Activated CD4-positive, alpha-beta T cell treated with anti-CD3 and anti-CD28 coated beads, Interleukin-2, Interleukin-6, amounts not matched to agents 100 ng/mL and 50 ng/mL, durations not matched to agents 16 hours and 8 hours (primary cell): Measurements from ENCODE around the gene ADCY4.

Experiments
- DNase-seq: peaks from one replicate; pipeline ENCODE4 v3.0.0-alpha.2; 2020

The ADCY4 gene

DNA sequence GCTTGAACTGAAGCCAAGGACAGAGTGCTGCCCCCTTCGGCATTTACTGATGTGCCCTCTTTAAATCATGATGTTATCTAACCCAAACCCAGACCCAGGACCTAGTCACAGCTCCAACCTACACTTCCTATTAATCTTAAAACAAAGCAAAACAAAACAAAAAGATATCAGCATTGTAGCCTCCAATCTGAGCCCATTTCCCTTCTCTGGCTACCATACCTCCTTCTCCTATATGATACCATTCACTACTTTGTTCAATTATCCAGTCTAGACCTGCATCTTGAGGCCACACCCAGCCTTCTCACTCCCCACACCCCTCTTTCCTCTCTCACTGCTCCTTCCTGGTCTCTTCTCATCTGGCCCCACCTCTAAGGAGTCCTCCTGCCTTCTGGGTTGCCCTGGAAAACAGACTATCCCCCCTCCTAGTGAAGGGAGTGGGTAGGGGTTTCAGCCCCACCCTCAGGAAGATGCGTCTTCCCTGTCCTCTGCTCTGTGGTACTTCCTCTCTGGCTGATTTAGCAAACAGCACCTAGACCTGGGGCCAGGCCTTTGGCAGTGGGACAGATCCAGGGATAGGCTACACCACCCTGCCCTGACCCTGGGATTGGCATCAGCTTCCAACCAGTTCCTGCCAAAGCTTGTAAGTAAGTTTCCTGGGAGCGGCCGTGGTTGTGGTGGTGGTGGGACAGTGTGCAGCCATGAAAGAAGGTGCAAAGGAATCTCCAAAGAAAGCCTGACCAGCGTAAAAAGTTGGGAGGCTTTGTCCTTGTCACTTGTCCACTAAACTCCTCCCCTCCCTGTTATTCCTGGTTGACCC lies 20.3 kb downstream of the ADCY4 start:
- no peak for DNase-seq

DNA sequence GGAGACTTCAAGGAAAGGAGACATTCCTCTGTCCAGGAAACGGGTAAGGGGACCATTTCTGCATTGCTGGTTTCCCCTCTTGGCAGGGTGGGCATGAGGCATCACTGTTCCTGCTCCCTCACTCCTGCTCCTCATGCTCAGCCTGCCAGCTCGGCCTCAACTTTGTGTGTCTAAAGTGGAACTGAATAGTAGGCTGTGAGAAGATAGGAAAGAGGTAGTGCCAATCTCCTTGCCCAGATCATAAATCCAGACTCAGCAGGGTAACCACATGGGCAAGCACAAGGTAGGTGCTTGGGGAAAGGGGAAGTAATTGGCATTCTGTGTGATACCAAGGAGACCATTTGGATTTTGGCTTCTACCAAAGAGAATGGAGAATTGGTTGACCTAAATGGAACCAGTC lies 21.0 kb downstream of the ADCY4 start:
- DNase-seq: no peak

DNA sequence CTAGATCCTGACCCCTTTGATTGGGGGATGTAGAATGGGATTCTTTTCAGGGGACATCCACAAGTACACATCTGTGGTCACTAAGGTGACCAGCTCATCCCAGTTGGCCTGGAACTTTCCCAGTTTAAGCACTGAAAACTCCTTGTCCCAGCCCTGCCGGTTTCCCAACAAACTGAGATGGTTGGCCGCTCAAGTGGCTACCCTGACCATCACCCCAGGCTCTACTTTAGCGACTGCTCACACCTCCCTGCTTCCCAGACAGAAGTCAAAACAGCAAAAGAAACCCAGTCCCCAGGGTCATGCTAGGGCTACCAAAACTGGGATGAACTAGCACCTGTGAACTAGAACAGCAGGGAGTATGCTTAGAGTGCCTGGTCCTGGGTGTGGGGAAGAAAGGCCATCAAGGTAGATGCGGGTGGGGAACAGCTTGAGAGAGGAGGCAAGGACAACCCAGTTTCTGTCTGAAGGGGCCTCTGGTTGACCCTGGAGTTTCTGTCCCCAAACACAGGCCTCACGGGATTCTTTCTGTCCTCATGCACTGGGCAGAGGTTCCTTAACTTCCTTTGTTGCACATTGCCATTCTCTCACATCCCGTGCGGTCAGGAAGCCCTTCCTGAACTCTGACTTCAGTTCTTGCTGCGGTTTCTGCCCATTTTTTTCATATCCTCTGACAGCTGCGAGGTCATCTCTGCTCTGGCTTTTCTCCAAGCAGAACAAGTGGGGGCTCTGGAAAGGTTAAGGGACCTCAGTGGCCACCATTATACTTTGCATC lies 21.9 kb downstream of the ADCY4 start:
- DNase-seq: peak; percentile 72

DNA sequence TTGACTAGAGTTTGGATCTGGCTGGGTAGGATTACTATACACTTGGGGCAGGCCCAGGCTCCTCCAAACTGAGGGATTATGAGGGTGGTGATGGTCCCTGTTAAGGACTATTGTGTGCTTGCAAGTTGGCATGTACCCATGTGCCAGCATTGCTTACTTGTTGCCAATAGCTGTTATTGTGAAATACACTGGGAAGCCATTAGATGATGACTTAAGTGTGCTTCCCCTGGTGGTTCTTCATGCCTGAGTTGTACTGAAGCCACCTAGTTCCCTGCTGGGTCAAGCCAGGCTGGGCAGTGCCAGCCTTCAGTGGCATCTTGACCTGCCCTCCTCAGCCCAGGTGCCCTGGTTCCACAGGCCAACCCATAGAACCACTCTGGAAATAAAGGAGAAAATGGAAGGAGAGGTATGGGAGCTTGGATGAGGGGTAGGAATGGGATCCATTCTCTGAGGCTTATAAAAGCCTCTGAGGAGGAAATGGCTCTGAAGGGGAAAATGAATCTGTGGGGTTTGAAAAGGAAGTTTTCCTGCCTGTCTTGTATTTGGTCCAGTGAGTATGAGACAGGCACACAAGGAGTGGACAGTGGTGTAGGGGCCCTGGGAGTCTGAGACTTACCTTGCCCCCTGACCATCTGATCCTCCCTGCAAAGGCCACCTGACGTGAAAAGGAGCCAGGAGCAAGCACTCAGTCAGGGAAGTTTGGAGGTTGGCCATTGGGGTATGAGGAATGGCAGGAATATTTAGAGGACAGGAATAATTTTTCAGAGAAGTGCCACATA lies 22.8 kb downstream of the ADCY4 start:
- DNase-seq: peak; percentile 28

DNA sequence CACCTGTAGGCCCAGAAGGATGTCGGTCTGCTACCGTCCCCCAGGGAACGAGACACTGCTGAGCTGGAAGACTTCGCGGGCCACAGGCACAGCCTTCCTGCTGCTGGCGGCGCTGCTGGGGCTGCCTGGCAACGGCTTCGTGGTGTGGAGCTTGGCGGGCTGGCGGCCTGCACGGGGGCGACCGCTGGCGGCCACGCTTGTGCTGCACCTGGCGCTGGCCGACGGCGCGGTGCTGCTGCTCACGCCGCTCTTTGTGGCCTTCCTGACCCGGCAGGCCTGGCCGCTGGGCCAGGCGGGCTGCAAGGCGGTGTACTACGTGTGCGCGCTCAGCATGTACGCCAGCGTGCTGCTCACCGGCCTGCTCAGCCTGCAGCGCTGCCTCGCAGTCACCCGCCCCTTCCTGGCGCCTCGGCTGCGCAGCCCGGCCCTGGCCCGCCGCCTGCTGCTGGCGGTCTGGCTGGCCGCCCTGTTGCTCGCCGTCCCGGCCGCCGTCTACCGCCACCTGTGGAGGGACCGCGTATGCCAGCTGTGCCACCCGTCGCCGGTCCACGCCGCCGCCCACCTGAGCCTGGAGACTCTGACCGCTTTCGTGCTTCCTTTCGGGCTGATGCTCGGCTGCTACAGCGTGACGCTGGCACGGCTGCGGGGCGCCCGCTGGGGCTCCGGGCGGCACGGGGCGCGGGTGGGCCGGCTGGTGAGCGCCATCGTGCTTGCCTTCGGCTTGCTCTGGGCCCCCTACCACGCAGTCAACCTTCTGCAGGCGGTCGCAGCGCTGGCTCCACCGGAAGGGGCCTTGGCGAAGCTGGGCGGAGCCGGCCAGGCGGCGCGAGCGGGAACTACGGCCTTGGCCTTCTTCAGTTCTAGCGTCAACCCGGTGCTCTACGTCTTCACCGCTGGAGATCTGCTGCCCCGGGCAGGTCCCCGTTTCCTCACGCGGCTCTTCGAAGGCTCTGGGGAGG lies 23.9 kb downstream of the ADCY4 start, which contains the start of gene LTB4R:
LTB4R (plus strand) TSS at position 857 of the 959 bp plus-strand sequence. CDS start 4,150 bp downstream, outside the sequence.
- peak; percentile 75 for DNase-seq

DNA sequence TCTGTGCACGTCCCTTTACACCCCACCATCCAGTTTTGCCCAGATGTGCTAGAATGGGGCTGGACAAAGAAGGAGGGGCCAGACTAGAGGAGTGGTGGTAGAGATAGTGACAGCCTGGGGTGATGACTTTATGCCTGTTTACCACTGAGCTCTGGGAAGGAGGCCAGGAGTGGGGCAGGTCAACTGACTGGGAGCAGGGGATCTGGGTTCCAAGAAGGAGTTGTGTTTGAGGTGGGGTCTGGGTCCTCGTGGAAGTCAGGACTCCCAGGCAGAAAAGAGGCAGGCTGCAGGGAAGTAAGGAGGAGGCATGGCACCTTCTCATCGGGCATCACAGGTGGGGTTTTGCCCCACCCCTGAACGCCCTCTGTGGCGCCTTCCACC lies 24.6 kb downstream of the ADCY4 start:
- no peak for DNase-seq

DNA sequence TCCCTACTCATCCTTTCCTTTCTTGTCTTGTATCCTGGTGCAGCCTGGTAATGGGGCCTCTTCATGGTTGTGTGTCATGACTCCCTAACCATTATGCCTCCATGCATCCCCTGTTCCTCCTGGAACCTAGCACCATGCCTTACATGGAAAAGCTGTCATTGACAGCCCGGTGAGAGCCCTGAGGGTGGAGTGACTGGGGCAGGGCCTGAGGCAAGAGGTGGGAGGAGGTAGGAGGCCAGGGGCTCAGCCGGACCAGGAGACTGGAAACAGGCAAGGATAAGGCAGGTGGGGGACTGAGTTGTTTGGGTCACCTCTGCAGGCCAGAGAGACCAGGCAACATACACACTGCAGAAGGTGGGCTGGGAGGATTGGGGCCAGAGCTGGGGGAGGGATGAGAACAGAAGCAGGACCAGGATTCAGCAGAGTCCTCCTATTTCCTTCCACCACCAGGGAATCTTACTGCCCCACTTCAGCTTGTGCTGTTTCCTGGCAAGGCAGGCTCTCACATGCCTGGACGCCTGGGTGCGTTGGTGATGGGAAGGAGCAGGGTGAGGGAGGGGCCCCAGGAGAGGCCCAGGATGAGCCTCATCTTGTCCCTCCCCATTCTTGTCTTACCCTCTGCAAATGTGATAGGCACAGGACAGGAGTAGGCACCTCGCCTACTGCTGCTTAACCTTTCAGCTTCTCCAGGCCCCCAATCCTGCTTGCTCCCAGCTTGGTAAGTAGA lies 25.2 kb downstream of the ADCY4 start, which contains the start of gene LTB4R2:
LTB4R2 (plus strand) TSS at position 603 of the 727 bp plus-strand sequence. CDS start 525 bp downstream, outside the sequence.
- no peak for DNase-seq

DNA sequence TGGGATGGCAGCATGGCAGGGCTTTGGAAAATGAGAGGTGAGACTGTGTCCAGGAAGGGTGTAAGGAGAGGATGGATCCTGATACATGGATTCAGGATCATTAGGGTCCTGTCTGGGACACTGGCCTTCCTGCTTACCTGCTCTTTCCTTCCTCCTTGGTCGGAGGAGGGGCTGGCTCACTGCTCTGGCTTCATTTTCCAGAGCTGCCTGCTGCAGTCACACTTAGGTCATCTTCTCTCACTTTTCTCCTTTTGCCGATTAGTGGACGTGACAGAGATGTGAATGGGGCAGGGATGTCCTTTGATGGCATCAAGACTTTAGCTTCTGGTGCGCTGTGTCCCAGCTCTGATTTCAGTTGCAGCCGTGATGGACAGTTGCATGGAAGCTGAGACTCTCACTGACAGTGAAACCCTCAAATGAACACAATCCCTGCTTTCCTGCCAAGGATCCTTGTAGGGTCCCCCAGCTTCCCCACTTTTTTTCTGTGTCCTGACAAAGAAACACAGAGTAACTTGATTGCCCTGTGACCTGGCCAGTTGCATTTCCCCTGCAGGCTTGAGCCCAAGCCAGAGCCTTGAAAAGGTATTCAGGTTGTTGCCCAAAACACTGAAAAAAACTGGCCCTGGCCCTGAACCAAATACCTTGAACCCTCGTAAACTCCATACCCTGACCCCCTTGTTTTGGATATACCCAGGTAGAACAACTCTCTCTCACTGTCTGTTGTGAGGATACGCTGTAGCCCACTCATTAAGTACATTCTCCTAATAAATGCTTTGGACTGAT lies 26.3 kb downstream of the ADCY4 start:
- DNase-seq: no peak

DNA sequence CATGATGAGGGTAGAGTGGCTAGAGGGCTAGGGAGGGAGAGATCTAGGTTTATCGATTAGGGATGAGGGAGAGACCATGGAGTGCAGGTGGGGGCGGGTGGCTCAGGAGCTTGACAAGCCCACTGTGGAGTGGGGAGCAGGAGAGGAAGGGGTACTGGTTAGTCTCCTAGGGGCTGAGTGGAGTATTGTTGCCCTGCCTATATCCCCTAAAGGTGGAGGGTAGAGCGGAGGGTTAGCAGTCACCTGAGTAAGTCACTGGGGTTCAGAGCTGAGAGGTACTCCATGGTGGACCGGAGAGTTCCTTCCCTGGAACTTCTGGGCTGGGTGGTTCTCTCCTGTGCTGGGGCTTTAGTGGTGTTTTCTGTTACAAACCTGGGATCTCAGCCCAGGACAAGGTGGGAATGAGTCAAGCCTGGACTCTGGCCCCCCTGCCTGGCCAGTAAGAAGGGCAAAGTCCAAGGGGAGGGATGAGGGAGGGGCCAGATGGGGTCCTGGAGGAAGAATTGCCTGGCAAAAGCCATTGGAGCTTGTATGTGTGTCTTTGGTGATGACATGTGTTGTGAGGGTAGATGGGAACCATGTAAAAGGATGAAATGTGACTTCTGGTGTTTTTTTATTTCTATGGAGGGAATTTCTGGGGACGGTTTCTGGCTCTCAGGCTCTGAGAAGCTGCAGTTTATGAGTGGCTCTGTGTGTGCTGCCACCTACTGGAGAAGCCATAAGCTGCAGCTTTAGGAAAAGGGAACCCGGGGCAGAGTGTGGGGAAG lies 27.1 kb downstream of the ADCY4 start, which contains the start of gene CIDEB:
CIDEB (minus strand) TSS at position 403 of the 767 bp plus-strand sequence; CDS start at position 284, 119 bp downstream.
- peak; percentile 75 for DNase-seq

DNA sequence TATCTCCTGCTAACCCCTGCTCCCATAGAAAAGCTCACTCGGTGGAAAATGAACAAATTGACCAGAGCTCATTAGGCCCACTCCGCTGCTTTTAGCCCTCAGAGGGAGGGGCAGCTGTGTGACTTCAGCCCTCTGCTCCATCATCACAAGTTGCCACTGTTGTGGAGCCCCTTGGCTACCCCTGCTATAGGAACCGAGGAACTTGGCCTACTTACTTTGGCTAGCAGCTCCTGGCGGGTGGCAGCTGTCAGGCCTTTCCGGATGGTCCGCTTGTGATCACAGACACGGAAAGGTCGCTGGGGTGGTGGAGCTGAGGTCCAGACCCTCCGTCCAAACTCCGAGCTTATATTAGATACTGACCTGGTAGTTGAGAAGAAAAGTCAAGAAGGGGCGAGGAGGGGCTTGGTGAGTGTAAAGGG lies 27.7 kb downstream of the ADCY4 start:
- DNase-seq: no peak

DNA sequence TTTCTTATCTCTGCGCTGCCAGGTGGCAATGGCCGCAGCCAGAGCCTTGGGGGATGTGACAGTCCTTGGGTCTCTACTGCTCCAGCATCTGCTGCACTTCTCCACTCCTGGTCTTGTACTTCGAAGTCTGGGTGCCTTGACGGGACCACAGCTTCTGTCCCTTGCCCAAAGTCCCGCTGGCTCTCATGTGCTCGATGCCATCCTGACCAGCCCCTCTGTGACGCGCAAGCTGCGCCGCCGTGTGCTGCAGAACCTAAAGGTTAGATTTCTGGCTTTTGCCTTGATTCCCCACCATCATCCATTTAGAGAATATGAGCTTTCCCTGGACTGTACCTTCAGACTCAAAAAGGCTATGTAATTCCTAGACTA lies 30.9 kb downstream of the ADCY4 start:
- DNase-seq: no peak

DNA sequence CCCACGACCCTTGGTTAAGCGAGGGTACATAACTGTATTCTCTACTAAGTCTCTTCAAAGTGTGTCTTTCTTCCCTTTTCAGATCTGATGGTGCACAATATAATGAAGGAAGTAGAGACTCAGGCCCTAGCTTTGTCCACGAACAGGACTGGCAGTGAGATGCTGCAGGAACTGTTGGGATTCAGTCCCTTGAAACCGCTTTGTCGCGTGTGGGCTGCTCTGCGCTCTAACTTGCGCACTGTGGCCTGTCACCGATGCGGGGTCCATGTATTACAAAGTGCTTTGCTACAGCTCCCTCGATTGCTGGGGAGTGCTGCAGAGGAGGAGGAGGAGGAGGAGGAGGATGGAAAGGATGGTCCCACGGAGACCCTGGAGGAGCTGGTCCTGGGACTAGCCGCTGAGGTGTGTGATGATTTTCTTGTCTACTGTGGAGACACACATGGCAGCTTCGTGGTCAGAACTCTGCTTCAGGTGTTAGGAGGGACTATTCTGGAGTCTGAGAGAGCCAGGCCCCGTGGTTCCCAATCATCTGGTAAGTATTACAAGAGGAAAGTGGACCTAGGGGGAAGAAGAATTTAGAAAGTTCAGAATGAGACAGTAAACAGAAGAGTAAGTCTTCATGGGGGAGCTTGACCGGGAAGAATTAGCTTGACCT lies 34.4 kb downstream of the ADCY4 start:
- no peak for DNase-seq

DNA sequence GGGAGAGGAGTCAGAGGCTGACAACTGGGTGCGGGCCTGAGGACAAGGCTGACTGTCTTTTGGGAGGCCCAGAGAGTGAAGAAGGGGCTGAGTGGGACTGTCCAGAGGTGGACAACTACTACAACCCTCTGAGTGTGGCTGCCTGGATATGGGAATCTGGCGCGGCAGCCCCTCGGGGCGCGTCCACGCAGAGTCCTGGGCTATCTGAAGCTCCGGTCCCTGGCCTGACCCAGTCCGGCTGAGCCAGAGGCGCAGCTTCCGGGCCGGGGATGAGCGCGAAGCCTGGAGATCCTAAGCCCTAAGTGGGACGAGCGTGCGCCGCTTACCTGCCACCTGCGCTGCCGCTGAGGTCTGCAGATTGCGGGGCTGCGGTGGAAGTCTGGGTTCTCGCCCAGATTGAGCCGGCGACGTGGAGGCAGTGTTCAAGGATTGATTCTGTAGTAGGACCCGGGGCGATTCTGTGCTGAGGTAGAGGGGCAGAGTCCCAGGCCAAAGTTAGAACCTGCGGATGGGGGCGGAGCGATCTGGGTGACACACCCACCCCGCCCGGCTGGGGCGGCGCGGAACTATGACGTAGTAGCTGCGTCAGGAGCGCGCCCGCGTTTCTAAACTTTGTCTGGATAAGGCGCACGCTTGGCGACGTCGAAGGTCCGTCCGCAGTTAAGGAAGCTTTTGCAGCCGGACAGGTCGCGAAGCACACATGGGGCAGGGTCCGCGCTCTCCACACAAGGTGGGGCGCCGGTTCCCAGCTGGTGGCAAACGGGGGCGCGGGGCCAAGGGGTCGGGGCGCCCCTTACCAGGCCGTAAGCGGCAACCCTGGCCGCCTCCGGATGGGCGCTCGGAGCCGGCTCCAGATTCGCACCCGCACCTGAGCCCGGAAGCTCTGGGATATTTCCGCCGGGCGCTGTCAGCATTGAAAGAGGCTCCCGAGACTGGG lies 35.3 kb downstream of the ADCY4 start, which contains the start of the genes DHRS1 and NOP9:
DHRS1 (minus strand) TSS at position 526 of the 937 bp plus-strand sequence. CDS start 674 bp downstream, outside the sequence.
NOP9 (plus strand) TSS at position 596 of the 937 bp plus-strand sequence; CDS start at position 701, 105 bp downstream.
- peak; percentile 95 for DNase-seq

DNA sequence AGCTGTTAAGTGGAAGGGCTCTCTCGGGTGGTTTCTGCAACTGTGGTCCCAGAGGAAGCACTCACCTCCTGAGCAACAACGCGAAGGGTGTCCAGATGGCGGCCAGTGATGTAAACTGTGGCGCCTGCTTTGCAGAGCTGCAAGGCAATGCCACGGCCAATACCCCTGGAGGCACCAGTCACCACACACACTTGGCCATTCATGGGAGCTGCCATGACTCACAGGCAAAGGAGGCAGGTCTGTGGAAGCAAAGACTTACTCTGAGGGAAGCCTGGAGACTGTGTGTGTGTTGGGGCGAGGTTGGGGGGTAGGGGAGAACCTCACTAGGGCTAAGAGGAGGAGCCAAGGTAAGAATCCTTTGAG lies 36.0 kb downstream of the ADCY4 start:
- DNase-seq: no peak

DNA sequence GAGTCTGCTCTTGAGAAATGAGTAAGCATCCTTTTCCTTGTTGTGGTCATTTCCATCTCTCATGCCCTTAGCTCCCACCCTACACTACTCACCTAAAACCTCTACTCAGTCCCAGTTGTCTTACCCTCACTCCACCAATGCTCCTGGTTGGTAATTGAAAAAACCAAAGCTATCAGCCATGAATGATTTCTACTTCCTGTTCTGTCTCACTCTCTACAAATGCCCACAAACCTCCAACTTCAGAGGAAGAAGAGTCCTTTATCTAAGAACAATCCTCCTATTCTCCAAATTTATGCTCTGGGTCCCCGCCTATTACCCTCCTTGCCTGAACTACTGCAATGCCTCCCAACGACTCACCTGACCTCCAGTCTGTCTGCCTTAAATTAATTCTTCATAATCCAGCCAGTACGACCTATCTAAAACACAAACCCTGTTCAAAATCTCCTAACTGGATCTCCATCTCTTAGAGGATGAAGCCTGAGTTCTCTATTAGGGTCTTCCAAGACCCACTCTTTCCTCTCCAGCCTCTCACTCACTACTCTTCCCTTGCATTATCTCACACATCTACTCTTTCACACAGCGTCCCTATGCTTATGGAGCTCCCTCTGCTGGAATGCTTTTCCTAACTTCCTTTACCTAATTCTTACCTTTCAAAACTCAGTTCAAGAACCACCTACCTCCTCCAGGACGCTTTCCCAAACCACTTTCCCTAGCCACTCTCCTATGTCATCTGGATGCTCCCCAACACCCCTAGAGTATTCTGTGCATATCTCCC lies 37.5 kb downstream of the ADCY4 start:
- DNase-seq: peak; percentile 22

DNA sequence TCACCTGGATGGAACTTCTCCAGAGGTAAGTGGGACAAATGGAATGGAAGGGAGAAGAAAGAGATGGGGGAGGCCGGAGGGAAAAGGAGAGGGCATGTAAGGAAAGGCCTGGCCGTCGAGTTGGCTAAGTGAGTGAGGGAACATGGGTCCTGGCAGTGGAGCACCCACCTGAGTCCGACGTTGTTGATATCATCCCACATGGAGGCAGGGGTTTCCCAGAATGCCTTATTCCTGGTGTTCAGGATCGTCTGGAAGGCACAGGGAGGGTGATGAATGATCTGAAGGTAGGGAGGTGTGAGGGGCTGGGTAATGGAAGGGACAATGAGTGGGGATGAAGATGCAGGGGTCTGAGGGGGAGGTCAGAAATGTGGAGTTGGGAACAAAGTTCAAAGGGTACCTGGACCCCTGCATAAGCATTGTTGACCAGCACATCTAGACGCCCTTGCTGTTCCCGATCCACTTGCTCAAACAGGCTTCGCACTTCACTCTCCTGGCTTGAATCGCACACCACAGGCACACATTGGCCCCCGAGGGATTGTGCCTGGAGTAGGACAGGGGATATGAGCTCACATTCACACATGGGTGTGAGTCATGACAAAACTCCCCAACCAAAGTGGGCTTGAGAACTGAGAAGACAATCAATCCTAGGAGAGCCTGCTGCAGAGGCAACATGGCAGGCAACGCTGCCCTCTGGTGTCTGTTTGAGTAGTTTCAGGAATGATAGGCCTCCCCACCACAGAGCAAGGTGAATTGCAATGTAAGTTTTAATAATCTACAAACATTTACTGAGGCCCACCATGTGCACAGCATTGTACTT lies 38.3 kb downstream of the ADCY4 start:
- DNase-seq: peak; percentile 87
